ENCODE data around the gene TREM1.

DNA sequence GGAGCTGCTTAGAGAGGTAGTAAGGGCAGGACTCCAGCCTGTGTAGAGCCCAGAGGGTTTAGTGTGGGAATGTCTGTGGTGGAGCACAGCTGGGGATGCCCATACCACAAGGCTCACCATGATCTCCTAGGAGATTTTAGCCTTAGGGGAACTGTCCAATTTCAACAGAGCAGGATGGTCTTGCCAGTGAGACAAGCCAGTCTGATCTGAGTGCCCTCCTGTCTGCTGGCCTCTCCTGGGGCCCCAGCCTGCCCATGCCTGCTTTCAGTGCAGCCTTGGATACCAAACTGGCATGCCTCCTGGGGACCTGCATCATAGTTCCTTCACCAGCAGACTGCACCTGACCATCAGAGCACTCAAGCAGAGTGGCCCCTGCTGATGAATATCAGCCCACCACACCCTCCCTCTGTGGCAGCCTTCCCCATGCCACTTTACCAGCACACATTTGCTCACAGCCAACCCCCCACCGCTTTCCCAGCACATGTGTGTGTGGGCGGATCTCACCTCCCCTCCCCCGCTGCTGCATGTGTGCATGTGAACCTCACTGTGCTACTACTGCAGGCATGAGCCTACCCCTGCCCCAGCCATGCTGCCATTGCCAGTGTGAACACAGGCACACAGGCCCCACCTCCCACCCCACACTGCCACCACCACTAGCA lies 7.9 kb upstream of the TREM1 start:
- TF ChIP-seq, protein P1, sequence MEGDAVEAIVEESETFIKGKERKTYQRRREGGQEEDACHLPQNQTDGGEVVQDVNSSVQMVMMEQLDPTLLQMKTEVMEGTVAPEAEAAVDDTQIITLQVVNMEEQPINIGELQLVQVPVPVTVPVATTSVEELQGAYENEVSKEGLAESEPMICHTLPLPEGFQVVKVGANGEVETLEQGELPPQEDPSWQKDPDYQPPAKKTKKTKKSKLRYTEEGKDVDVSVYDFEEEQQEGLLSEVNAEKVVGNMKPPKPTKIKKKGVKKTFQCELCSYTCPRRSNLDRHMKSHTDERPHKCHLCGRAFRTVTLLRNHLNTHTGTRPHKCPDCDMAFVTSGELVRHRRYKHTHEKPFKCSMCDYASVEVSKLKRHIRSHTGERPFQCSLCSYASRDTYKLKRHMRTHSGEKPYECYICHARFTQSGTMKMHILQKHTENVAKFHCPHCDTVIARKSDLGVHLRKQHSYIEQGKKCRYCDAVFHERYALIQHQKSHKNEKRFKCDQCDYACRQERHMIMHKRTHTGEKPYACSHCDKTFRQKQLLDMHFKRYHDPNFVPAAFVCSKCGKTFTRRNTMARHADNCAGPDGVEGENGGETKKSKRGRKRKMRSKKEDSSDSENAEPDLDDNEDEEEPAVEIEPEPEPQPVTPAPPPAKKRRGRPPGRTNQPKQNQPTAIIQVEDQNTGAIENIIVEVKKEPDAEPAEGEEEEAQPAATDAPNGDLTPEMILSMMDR (IDR thresholded peaks at IDR 0.05): no peak
- no peak for TF ChIP-seq ZFX (IDR thresholded peaks at IDR 0.05; ENCODE audit: borderline replicate concordance)

Data from 22Rv1 (cell line).